Stimulated activated CD8-positive, alpha-beta memory T cell treated with anti-CD3 and anti-CD28 coated beads, Interleukin-12 subunit alpha, Interleukin-12 subunit beta, amount 100 ng/mL, for 24 hours (primary cell): ENCODE measurements around the gene ATG7.

Source experiments
- DNase-seq: peaks from one replicate; pipeline ENCODE4 v3.0.0-alpha.2; 2020; ENCODE audit errors: extremely low read depth

ATG7 gene

GRCh38 chr3:11290743-11291680, 18.8 kb downstream of the ATG7 start:
- DNase-seq, result no peak

- DNase-seq, result no peak
Measured at GRCh38 chr3:11291808-11292207, 19.6 kb downstream of the ATG7 start.

- DNase-seq, result no peak
Measured at GRCh38 chr3:11297126-11297525, 24.9 kb downstream of the ATG7 start.

GRCh38 chr3:11300970-11301369, 28.8 kb downstream of the ATG7 start:
- DNase-seq, result no peak

- no peak for DNase-seq
Measured at GRCh38 chr3:11302444-11302843, 30.2 kb downstream of the ATG7 start.

GRCh38 chr3:11304175-11304574, 32.0 kb downstream of the ATG7 start:
- no peak for DNase-seq

- DNase-seq, result no peak
Measured at GRCh38 chr3:11305509-11305908, 33.3 kb downstream of the ATG7 start.

GRCh38 chr3:11306817-11307589, 34.8 kb downstream of the ATG7 start:
- DNase-seq, result peak; percentile 17

GRCh38 chr3:11307830-11308432, 35.7 kb downstream of the ATG7 start:
- DNase-seq, result no peak

- DNase-seq, result no peak
Measured at GRCh38 chr3:11310258-11310657, 38.1 kb downstream of the ATG7 start.

GRCh38 chr3:11312166-11312565, 40.0 kb downstream of the ATG7 start:
- DNase-seq, result no peak

- DNase-seq, result no peak
Measured at GRCh38 chr3:11317300-11317699, 45.1 kb downstream of the ATG7 start.

GRCh38 chr3:11322931-11323330, 50.7 kb downstream of the ATG7 start:
- no peak for DNase-seq

GRCh38 chr3:11323813-11324212, 51.6 kb downstream of the ATG7 start:
- no peak for DNase-seq

GRCh38 chr3:11327619-11328018, 55.4 kb downstream of the ATG7 start:
- DNase-seq, result no peak

- no peak for DNase-seq
Measured at GRCh38 chr3:11328196-11328945, 56.2 kb downstream of the ATG7 start.

- no peak for DNase-seq
Measured at GRCh38 chr3:11329777-11330176, 57.6 kb downstream of the ATG7 start.

- no peak for DNase-seq
Measured at GRCh38 chr3:11331101-11331500, 58.9 kb downstream of the ATG7 start.

GRCh38 chr3:11335056-11335608, 62.9 kb downstream of the ATG7 start:
- no peak for DNase-seq

GRCh38 chr3:11339541-11339940, 67.3 kb downstream of the ATG7 start:
- no peak for DNase-seq

- DNase-seq, result no peak
Measured at GRCh38 chr3:11346416-11346815, 74.2 kb downstream of the ATG7 start.
